HCT116 (cell line): Measurements from ENCODE around the gene TBXA2R. TPM values are rescaled to one million over a fixed set of nuclear protein-coding genes. Genes with fewer than 3 reads are reported as not detected.
A peak's percentile ranks its signal among the peaks of the same experiment; 100 is the strongest.

Source experiments
- ATAC-seq: fragments of 200-7000 bp; cut with Tn5 transposase; 2 replicates; pipeline ENCODE4 v1.9.1; 2020; ENCODE audit warnings: mild to moderate bottlenecking, moderate library complexity
- BruUV-seq: library from RNA; stranded (reverse); fragments of 400-500 nt; replicated peaks from 2 replicates; lab custom pipeline; 2021; lab: Mats Ljungman, UMichigan
- CTCF ChIA-PET: fragments of 300-600 bp; sonication (Branson Sonifier 250); formaldehyde crosslinking; loops from one replicate; lab custom pipeline; 2021; ENCODE audit warnings: antibody characterized with exemption; lab: Charles Lee
- POLR2A ChIA-PET: fragments of 300-600, 350-600 bp; sonication (Branson Sonifier 250); formaldehyde crosslinking; loops from one replicate; lab custom pipeline; 2021; ENCODE audit warnings: antibody characterized with exemption; lab: Charles Lee
- RAD21 ChIA-PET, 2 experiments: fragments of 300-600 bp; sonication (Branson Sonifier 250); formaldehyde crosslinking; loops; one replicate each; lab custom pipeline; 2023; ENCODE audit warnings: low total read pairs in 2 of 2; ENCODE audit not compliant: uncharacterized antibody in 2 of 2, unreplicated experiment in 2 of 2, low non-redundant PET in 1 of 2; lab: Charles Lee
- DNase-seq: peaks from one replicate; pipeline ENCODE4 v3.0.0-alpha.2; 2010; ENCODE audit warnings: low read depth, low spot score
- H2AFZ ChIP-seq: fragments of 200-600 bp; shearing (Covaris generic), sonication (generic); 2 replicates; pipeline ENCODE4 v1.6.1; 2017; ENCODE audit warnings: low read depth, mixed run types, mixed read lengths, antibody characterized with exemption, low read length; ENCODE audit not compliant: poor library complexity, severe bottlenecking
- H3K27ac ChIP-seq: 2 replicates; pipeline ENCODE4 v1.5.1; 2012; ENCODE audit warnings: low read depth, low read length
- H3K27me3 ChIP-seq: fragments of 200-600 bp; sonication (generic); 2 replicates; pipeline ENCODE4 v1.6.1; 2016; ENCODE audit warnings: mixed run types, low read length, mixed read lengths; ENCODE audit not compliant: insufficient read depth
- H3K36me3 ChIP-seq, 2 experiments: fragments of 200-500 bp in 1 of 2; fragments of 200-600 bp in 1 of 2; sonication (Bioruptor generic) in 1 of 2; sonication (generic) in 1 of 2; 2 replicates each; pipeline versions ENCODE4 v1.5.1 to v1.6.1; 2014 to 2016; ENCODE audit warnings: low read length in 2 of 2, inconsistent platforms in 1 of 2, mixed read lengths in 1 of 2, mixed run types in 1 of 2; ENCODE audit not compliant: insufficient read depth in 2 of 2, control insufficient read depth in 1 of 2
- H3K4me1 ChIP-seq, 2 experiments: fragments of 200-600 bp in 1 of 2; sonication (generic) in 1 of 2; 2 replicates each; pipeline versions ENCODE4 v1.5.1 to v1.6.1; 2012 to 2017; ENCODE audit warnings: low read length in 2 of 2, inconsistent platforms in 1 of 2, mild to moderate bottlenecking in 1 of 2, mixed read lengths in 1 of 2, mixed run types in 1 of 2, moderate library complexity in 1 of 2; ENCODE audit not compliant: insufficient read depth in 2 of 2, control insufficient read depth in 1 of 2
- H3K4me2 ChIP-seq: fragments of 200-600 bp; sonication (generic); 2 replicates; pipeline ENCODE4 v1.6.1; 2017; ENCODE audit warnings: mixed run types, low read length, mixed read lengths
- H3K4me3 ChIP-seq, 2 experiments: fragments of 200-600 bp in 1 of 2; sonication (generic) in 1 of 2; replicated peaks in 1 of 2; 2 replicates each; pipeline ENCODE4 v1.5.1; 2011 to 2016; ENCODE audit warnings: low read length in 2 of 2, control low read depth in 1 of 2, low read depth in 1 of 2, mild to moderate bottlenecking in 1 of 2, mixed read lengths in 1 of 2, mixed run types in 1 of 2
- H3K79me2 ChIP-seq: fragments of 200-600 bp; sonication (generic); 2 replicates; pipeline ENCODE4 v1.6.1; 2017; ENCODE audit warnings: mild to moderate bottlenecking, mixed run types, low read length, moderate library complexity, mixed read lengths; ENCODE audit not compliant: insufficient read depth
- H3K9ac ChIP-seq: fragments of 200-600 bp; sonication (generic); 2 replicates; pipeline ENCODE4 v1.6.1; 2016; ENCODE audit warnings: low read length, mixed read lengths
- H3K9me2 ChIP-seq: fragments of 200-600 bp; sonication (generic), shearing (Covaris generic); 2 replicates; pipeline ENCODE4 v1.6.1; 2017; ENCODE audit warnings: mixed run types, mild to moderate bottlenecking, moderate library complexity; ENCODE audit not compliant: insufficient read depth
- H3K9me3 ChIP-seq, 2 experiments: fragments of 200-500 bp in 1 of 2; fragments of 200-600 bp in 1 of 2; sonication (Bioruptor generic) in 1 of 2; sonication (generic) in 1 of 2; 2 replicates each; pipeline ENCODE4 v1.6.1; 2014 to 2017; ENCODE audit warnings: low read length in 2 of 2, mixed read lengths in 2 of 2, inconsistent platforms in 1 of 2, low read depth in 1 of 2, mild to moderate bottlenecking in 1 of 2, mixed run types in 1 of 2, moderate library complexity in 1 of 2; ENCODE audit not compliant: control insufficient read depth in 1 of 2, insufficient read depth in 1 of 2
- H4K20me1 ChIP-seq: fragments of 200-600 bp; sonication (generic), shearing (Covaris generic); 2 replicates; pipeline ENCODE4 v1.6.1; 2017; ENCODE audit warnings: mixed run types, mild to moderate bottlenecking, moderate library complexity; ENCODE audit not compliant: insufficient read depth
- CEBPB ChIP-seq: IDR thresholded peaks from 2 replicates; pipeline ENCODE4 v1.6.1; 2012; ENCODE audit warnings: low read depth
- EGR1 ChIP-seq: IDR thresholded peaks from 2 replicates; pipeline ENCODE4 v1.6.1; 2012; ENCODE audit warnings: low read depth
- EZH2 ChIP-seq: fragments of 200-600 bp; sonication (generic); IDR thresholded peaks from 2 replicates; pipeline ENCODE4 v1.6.1; 2017; ENCODE audit warnings: antibody characterized with exemption, mixed run types
- EZH2phosphoT487 ChIP-seq: fragments of 200-600 bp; IDR thresholded peaks from 2 replicates; pipeline ENCODE4 v1.6.1; 2018; ENCODE audit warnings: antibody characterized with exemption, borderline replicate concordance
- FOSL1 ChIP-seq: IDR thresholded peaks from 2 replicates; pipeline ENCODE4 v1.6.1; 2012; ENCODE audit warnings: low read depth
- JUND ChIP-seq: IDR thresholded peaks from 2 replicates; pipeline ENCODE4 v1.6.1; 2012
- POLR2A ChIP-seq: IDR thresholded peaks from 2 replicates; pipeline ENCODE4 v1.7.0; 2011; ENCODE audit warnings: borderline replicate concordance; ENCODE audit not compliant: insufficient read depth, insufficient read length; ENCODE audit errors: extremely low read depth
- RAD21 ChIP-seq: IDR thresholded peaks from 2 replicates; pipeline ENCODE4 v1.6.1; 2012; ENCODE audit warnings: low read depth, mild to moderate bottlenecking
- SP1 ChIP-seq: IDR thresholded peaks from 2 replicates; pipeline ENCODE4 v1.6.1; 2012; ENCODE audit warnings: low read depth
- ZFX ChIP-seq: fragments of 450-650 bp; IDR thresholded peaks from 2 replicates; pipeline ENCODE4 v1.6.1; 2017
- ZNF274 ChIP-seq: fragments of 200-500 bp; sonication (Bioruptor generic); IDR thresholded peaks from 2 replicates; pipeline ENCODE4 v1.6.1; 2014; ENCODE audit warnings: mild to moderate bottlenecking, low read depth, low read length, inconsistent platforms
- intact Hi-C: fragments of 100-400 bp; cut with micrococcal nuclease; formaldehyde crosslinking; loops from 2 replicates; pipeline ENCODE4 v1.10.0; 2022
- total RNA-seq: library from RNA; stranded (reverse); gene quantifications from one replicate; pipeline ENCODE4 v1.2.1, GENCODE V29; 2021; ENCODE audit not compliant: unreplicated experiment
- TF ChIP-seq, protein P1 (sequence below): IDR thresholded peaks from 2 replicates; pipeline ENCODE4 v1.6.1; 2012; ENCODE audit warnings: low read depth
- TF ChIP-seq, protein P2 (sequence below), 3 experiments: fragments of 200-600 bp in 1 of 3; sonication (generic) in 1 of 3; IDR thresholded peaks in 2 of 3; conservative IDR thresholded peaks in 1 of 3; 2 replicates each; pipeline ENCODE4 v1.5.1; 2012 to 2017; ENCODE audit warnings: low read depth in 2 of 3, low read length in 2 of 3, antibody characterized with exemption in 1 of 3, borderline replicate concordance in 1 of 3, control low read depth in 1 of 3, mild to moderate bottlenecking in 1 of 3, mixed read lengths in 1 of 3, mixed run types in 1 of 3, moderate library complexity in 1 of 3; ENCODE audit not compliant: insufficient read depth in 1 of 3
- TF ChIP-seq, protein P3 (sequence below): IDR thresholded peaks from 2 replicates; pipeline ENCODE4 v1.6.1; 2012

The TBXA2R gene
- total RNA-seq, 1 experiment from 2014 or later, result 2.3 TPM

DNA sequence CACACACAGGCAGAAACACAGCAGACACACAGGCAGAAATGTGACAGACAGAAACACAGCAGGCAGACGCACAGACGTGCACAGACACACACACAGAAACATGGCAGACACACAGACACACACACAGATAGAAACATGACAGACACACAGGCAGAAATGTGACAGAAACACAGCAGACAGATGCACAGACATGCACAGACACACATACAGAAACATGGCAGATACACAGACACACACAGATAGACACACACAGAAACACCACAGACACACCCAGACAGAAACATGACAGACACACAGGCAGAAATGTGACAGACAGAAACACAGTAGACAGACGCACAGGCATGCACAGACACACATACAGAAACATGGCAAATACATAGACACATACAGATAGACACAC lies 1.3 kb downstream of the TBXA2R start:
- BruUV-seq, result TSS peak; percentile 60
- no peaks in the 10 kb centered on the region for H3K36me3 ChIP-seq
- H3K27me3 ChIP-seq, result no peaks in the 10 kb centered on the region
- H3K27ac ChIP-seq, result no peak overlapping the region
- DNase-seq, result no peak
- peaks cover 13 to 28% of the 10 kb centered on the region in 2 experiments for H3K4me1 ChIP-seq
- H3K4me2 ChIP-seq, result peak overlapping the region; percentile 83
- H3K9me2 ChIP-seq, result no peaks in the 10 kb centered on the region
- no peaks in the 10 kb centered on the region for H3K79me2 ChIP-seq
- intact Hi-C loops, result no loop called here
- no peak overlapping the region for H2AFZ ChIP-seq
- CTCF ChIA-PET, result no interaction called here
- RAD21 ChIA-PET, result no interaction called here
- no peaks in the 10 kb centered on the region for H3K9me3 ChIP-seq
- H3K4me3 ChIP-seq, result peak overlapping the region in 1 of 2 experiments; percentile 64; a peak in 1 of 4 replicates
- H4K20me1 ChIP-seq, result no peaks in the 10 kb centered on the region
- no peak overlapping the region for H3K9ac ChIP-seq
- no peak for ATAC-seq
- TF ChIP-seq POLR2A (no peak), ZFX (no peak), JUND (no peak), EZH2phosphoT487 (no peak), ZNF274 (no peak), CEBPB (no peak), RAD21 (no peak), EZH2 (no peak), EGR1 (no peak), FOSL1 (no peak), SP1 (no peak)
- TF ChIP-seq, protein P1, sequence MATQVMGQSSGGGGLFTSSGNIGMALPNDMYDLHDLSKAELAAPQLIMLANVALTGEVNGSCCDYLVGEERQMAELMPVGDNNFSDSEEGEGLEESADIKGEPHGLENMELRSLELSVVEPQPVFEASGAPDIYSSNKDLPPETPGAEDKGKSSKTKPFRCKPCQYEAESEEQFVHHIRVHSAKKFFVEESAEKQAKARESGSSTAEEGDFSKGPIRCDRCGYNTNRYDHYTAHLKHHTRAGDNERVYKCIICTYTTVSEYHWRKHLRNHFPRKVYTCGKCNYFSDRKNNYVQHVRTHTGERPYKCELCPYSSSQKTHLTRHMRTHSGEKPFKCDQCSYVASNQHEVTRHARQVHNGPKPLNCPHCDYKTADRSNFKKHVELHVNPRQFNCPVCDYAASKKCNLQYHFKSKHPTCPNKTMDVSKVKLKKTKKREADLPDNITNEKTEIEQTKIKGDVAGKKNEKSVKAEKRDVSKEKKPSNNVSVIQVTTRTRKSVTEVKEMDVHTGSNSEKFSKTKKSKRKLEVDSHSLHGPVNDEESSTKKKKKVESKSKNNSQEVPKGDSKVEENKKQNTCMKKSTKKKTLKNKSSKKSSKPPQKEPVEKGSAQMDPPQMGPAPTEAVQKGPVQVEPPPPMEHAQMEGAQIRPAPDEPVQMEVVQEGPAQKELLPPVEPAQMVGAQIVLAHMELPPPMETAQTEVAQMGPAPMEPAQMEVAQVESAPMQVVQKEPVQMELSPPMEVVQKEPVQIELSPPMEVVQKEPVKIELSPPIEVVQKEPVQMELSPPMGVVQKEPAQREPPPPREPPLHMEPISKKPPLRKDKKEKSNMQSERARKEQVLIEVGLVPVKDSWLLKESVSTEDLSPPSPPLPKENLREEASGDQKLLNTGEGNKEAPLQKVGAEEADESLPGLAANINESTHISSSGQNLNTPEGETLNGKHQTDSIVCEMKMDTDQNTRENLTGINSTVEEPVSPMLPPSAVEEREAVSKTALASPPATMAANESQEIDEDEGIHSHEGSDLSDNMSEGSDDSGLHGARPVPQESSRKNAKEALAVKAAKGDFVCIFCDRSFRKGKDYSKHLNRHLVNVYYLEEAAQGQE, result no peak
- TF ChIP-seq, protein P2, sequence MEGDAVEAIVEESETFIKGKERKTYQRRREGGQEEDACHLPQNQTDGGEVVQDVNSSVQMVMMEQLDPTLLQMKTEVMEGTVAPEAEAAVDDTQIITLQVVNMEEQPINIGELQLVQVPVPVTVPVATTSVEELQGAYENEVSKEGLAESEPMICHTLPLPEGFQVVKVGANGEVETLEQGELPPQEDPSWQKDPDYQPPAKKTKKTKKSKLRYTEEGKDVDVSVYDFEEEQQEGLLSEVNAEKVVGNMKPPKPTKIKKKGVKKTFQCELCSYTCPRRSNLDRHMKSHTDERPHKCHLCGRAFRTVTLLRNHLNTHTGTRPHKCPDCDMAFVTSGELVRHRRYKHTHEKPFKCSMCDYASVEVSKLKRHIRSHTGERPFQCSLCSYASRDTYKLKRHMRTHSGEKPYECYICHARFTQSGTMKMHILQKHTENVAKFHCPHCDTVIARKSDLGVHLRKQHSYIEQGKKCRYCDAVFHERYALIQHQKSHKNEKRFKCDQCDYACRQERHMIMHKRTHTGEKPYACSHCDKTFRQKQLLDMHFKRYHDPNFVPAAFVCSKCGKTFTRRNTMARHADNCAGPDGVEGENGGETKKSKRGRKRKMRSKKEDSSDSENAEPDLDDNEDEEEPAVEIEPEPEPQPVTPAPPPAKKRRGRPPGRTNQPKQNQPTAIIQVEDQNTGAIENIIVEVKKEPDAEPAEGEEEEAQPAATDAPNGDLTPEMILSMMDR (IDR thresholded peaks at IDR 0.05 in 2 of 3, conservative IDR thresholded peaks at IDR 0.05 in 1 of 3; ENCODE audit: borderline replicate concordance in 1 of 3, insufficient read depth in 1 of 3, low read depth in 2 of 3, low read length in 2 of 3), result no peak
- TF ChIP-seq, protein P3, sequence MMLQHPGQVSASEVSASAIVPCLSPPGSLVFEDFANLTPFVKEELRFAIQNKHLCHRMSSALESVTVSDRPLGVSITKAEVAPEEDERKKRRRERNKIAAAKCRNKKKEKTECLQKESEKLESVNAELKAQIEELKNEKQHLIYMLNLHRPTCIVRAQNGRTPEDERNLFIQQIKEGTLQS, result no peak
- TF ChIP-seq, all 23 proteins: peak for 0
- POLR2A ChIA-PET, result no interaction called here
